ENCODE data around the gene FAM177A1.

FAM177A1 gene

GRCh38 chr14:35020713-35021112 lies 25.4 kb upstream of the FAM177A1 start:
- Histone ChIP-seq H3K36me3 (ENCODE audit: control insufficient read depth in 2 of 2, insufficient read depth in 1 of 2, low read length in 2 of 2) (peaks cover 72 to 76% of the 10 kb centered on the region in 2 experiments), H3K9me3 (ENCODE audit: control insufficient read depth, insufficient read depth, low read depth, low read length) (no peaks in the 10 kb centered on the region), H3K4me1 (ENCODE audit: control insufficient read depth, insufficient read depth, low read length) (no peaks in the 10 kb centered on the region), H3K27ac (ENCODE audit: extremely low read depth, low read depth, low read length) (no peak overlapping the region), H3K4me3 (ENCODE audit: low read depth, low read length) (no peak overlapping the region)
- POLR2A ChIA-PET = no interaction called here
- CTCF ChIA-PET = interaction anchor here (1.0 kb wide), 1 partner anchor 11 kb away, joined by 3 read pairs; no protein-coding TSS in a partner anchor
- no peak for TF ChIP-seq ZNF24 (tag by site-specific recombination; IDR thresholded peaks at IDR 0.05)
- no peak for TF ChIP-seq ZNF112 (tag by site-specific recombination; IDR thresholded peaks at IDR 0.05)
- no peak for TF ChIP-seq ZNF544 (tag by site-specific recombination; IDR thresholded peaks at IDR 0.05)
- TF ChIP-seq ZSCAN5A (tag by site-specific recombination; IDR thresholded peaks at IDR 0.05) = no peak
- TF ChIP-seq ZBTB21 (tag by site-specific recombination; IDR thresholded peaks at IDR 0.05) = no peak
- no peak for TF ChIP-seq ZNF274 (IDR thresholded peaks at IDR 0.05; ENCODE audit: low read length)
- no peak for TF ChIP-seq ZNF274 (tag by site-specific recombination; IDR thresholded peaks at IDR 0.05; ENCODE audit: borderline replicate concordance)
- no peak for TF ChIP-seq ZNF621 (tag by site-specific recombination; IDR thresholded peaks at IDR 0.05)
- TF ChIP-seq MEIS1 (CRISPR knock-in tag; IDR thresholded peaks at IDR 0.05; ENCODE audit: borderline replicate concordance) = no peak
- no peak for TF ChIP-seq ZNF335 (tag by site-specific recombination; conservative IDR thresholded peaks at IDR 0.05)
- TF ChIP-seq ATF2 (tag by site-specific recombination; IDR thresholded peaks at IDR 0.05; ENCODE audit: low read depth) = no peak

GRCh38 chr14:35028435-35028834 lies 17.6 kb upstream of the FAM177A1 start:
- Histone ChIP-seq H3K4me1 (ENCODE audit: control insufficient read depth, insufficient read depth, low read length) (no peaks in the 10 kb centered on the region), H3K36me3 (ENCODE audit: control insufficient read depth in 2 of 2, insufficient read depth in 1 of 2, low read length in 2 of 2) (peaks cover 56 to 78% of the 10 kb centered on the region in 2 experiments), H3K9me3 (ENCODE audit: control insufficient read depth, insufficient read depth, low read depth, low read length) (no peaks in the 10 kb centered on the region), H3K27ac (ENCODE audit: extremely low read depth, low read depth, low read length) (no peak overlapping the region), H3K4me3 (ENCODE audit: low read depth, low read length) (no peak overlapping the region)
- ChIA-PET POLR2A (no interaction called here), CTCF (no interaction called here)
- TF ChIP-seq ZNF155 (tag by site-specific recombination; IDR thresholded peaks at IDR 0.05) (no peak), ZNF488 (tag by site-specific recombination; IDR thresholded peaks at IDR 0.05) (no peak), ZNF391 (tag by site-specific recombination; IDR thresholded peaks at IDR 0.05; ENCODE audit: borderline replicate concordance, low read depth) (no peak), ZNF664 (tag by site-specific recombination; IDR thresholded peaks at IDR 0.05) (peak; percentile 92)

DNA sequence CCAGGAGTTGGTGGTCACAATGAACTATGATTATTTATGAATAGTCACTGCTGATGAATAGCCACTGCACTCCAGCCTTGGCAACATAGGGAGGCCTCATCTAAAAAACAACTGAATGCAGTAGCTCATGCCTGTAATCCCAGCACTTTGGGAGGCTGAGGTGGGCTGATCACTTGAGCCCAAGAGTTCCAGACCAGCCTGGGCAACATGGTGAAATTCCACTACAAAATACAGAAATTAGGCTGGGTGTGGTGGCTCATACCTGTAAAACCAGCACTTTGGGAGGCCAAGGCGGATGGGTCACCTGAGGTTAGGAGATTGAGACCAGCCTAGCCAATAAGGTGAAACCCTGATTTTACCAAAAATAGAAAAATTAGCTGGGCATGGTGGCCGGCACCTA lies 13.5 kb upstream of the FAM177A1 start:
- no peak overlapping the region for H3K27ac ChIP-seq (ENCODE audit: extremely low read depth, low read depth, low read length)
- no peak overlapping the region for H3K4me3 ChIP-seq (ENCODE audit: low read depth, low read length)
- ChIA-PET POLR2A (interaction anchor here (1.4 kb wide), 1 partner anchor 13 kb away, joined by 5 read pairs; the partner anchor contains the start of gene FAM177A1), CTCF (no interaction called here)
- H3K36me3 ChIP-seq (ENCODE audit: control insufficient read depth in 2 of 2, insufficient read depth in 1 of 2, low read length in 2 of 2) = peaks cover 27 to 50% of the 10 kb centered on the region in 2 experiments
- no peaks in the 10 kb centered on the region for H3K4me1 ChIP-seq (ENCODE audit: control insufficient read depth, insufficient read depth, low read length)
- no peaks in the 10 kb centered on the region for H3K9me3 ChIP-seq (ENCODE audit: control insufficient read depth, insufficient read depth, low read depth, low read length)
- TF ChIP-seq WT1 (tag by site-specific recombination; IDR thresholded peaks at IDR 0.05) = no peak
- TF ChIP-seq ZFP37 (tag by site-specific recombination; IDR thresholded peaks at IDR 0.05) = no peak
- no peak for TF ChIP-seq ZNF10 (tag by site-specific recombination; IDR thresholded peaks at IDR 0.05)
- TF ChIP-seq ZNF747 (tag by site-specific recombination; IDR thresholded peaks at IDR 0.05) = no peak
- TF ChIP-seq YY2 (tag by site-specific recombination; IDR thresholded peaks at IDR 0.05) = no peak
- no peak for TF ChIP-seq ZNF624 (tag by site-specific recombination; IDR thresholded peaks at IDR 0.05)
- TF ChIP-seq ZNF248 (tag by site-specific recombination; IDR thresholded peaks at IDR 0.05) = no peak
- no peak for TF ChIP-seq BCL6B (tag by site-specific recombination; IDR thresholded peaks at IDR 0.05)
- no peak for TF ChIP-seq ZBTB17 (tag by site-specific recombination; IDR thresholded peaks at IDR 0.05)
- no peak for TF ChIP-seq SCRT1 (tag by site-specific recombination; IDR thresholded peaks at IDR 0.05; ENCODE audit: borderline replicate concordance)
- no peak for TF ChIP-seq TRIM28 (IDR thresholded peaks at IDR 0.05; ENCODE audit: borderline replicate concordance, low read length)
- no peak for TF ChIP-seq ZSCAN18 (tag by site-specific recombination; IDR thresholded peaks at IDR 0.05)
- no peak for TF ChIP-seq KLF16 (tag by site-specific recombination; IDR thresholded peaks at IDR 0.05)
- TF ChIP-seq ZIC2 (tag by site-specific recombination; IDR thresholded peaks at IDR 0.05) = no peak
